Calu3 (cell line): Measurements from ENCODE around the gene CPSF4L. TPM values are rescaled to one million over a fixed set of nuclear protein-coding genes. Genes with fewer than 3 reads are reported as not detected.

Experiments used
- BruUV-seq: library from RNA; stranded (reverse); fragments of 400-500 nt; replicated peaks from 2 replicates; lab custom pipeline; 2021; lab: Mats Ljungman, UMichigan
- CTCF ChIA-PET: fragments of 300-600 bp; sonication (Branson Sonifier 250); formaldehyde crosslinking; loops from one replicate; lab custom pipeline; 2022; ENCODE audit warnings: antibody characterized with exemption; lab: Charles Lee
- DNase-seq: peaks from one replicate; pipeline ENCODE4 v3.0.0; 2022
- H3K27ac Mint-ChIP-seq: one replicate; pipeline ENCODE4 v1.8.0; 2022; ENCODE audit warnings: mixed read lengths; ENCODE audit not compliant: unreplicated experiment
- H3K27me3 Mint-ChIP-seq: one replicate; pipeline ENCODE4 v1.8.0; 2022; ENCODE audit warnings: mixed read lengths; ENCODE audit not compliant: unreplicated experiment
- H3K36me3 Mint-ChIP-seq: one replicate; pipeline ENCODE4 v1.8.0; 2022; ENCODE audit warnings: mild to moderate bottlenecking, moderate library complexity, mixed read lengths; ENCODE audit not compliant: insufficient read depth, unreplicated experiment
- H3K4me1 Mint-ChIP-seq: one replicate; pipeline ENCODE4 v1.8.0; 2022; ENCODE audit warnings: mild to moderate bottlenecking, low read depth, mixed read lengths; ENCODE audit not compliant: unreplicated experiment
- H3K4me3 Mint-ChIP-seq: one replicate; pipeline ENCODE4 v1.8.0; 2022; ENCODE audit warnings: mild to moderate bottlenecking, low read depth, moderate library complexity, mixed read lengths; ENCODE audit not compliant: unreplicated experiment
- H3K9me3 Mint-ChIP-seq: one replicate; pipeline ENCODE4 v1.8.0; 2022; ENCODE audit warnings: low read depth, mixed read lengths; ENCODE audit not compliant: unreplicated experiment
- intact Hi-C: fragments of 100-400 bp; cut with micrococcal nuclease; formaldehyde crosslinking; loops from one replicate; pipeline ENCODE4 v1.10.0; 2022; ENCODE audit not compliant: unreplicated experiment
- total RNA-seq: library from RNA; stranded (reverse); gene quantifications from 2 replicates; pipeline ENCODE4 v1.2.3, GENCODE V29; 2022
- TF ChIP-seq, protein P1 (sequence below): fragments of 200-600 bp; IDR thresholded peaks from one replicate; pipeline ENCODE4 v1.8.0; 2022; ENCODE audit warnings: antibody characterized with exemption; ENCODE audit not compliant: unreplicated experiment

Gene CPSF4L
- total RNA-seq, 1 experiment from 2014 or later: not detected

DNA sequence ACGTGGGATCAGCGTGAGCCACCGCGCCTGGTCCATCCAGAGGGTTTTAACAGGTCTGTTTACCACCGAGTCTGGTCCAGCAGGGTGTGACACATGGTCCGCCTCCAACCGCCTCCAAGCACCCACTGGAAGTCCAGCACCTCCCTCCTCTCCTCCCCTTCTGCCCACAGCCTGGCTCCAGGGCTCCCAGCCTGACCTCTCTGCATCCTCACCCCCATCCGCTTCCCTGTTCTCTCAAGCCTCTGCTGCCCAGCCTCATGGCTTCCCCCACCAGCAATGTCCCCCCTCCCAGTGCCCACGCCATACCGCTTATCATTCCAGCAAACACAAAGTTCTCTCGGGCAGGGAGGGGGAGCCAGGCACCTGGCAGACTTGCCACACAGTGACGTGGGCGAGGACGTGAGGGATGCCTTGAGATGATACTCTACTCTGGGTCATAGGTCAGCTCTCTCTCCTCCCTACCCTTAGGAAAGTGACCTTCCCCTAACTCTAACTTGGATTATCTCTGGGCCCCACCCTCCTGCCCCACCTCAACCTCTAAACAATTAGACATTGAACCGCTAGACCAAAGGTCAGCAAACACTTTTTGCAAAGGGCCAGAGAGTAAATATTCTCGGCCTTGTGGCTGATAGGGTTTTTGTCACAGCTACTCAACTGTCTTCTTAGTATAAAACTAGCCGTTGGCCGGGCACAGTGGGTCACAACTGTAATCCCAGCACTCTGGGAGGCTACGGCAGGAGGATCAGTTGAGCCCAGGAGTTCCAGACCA is 27.0 kb upstream of the CPSF4L start:
- peak overlapping the region; percentile 30 for H3K4me3 Mint-ChIP-seq
- TF ChIP-seq, protein P1, sequence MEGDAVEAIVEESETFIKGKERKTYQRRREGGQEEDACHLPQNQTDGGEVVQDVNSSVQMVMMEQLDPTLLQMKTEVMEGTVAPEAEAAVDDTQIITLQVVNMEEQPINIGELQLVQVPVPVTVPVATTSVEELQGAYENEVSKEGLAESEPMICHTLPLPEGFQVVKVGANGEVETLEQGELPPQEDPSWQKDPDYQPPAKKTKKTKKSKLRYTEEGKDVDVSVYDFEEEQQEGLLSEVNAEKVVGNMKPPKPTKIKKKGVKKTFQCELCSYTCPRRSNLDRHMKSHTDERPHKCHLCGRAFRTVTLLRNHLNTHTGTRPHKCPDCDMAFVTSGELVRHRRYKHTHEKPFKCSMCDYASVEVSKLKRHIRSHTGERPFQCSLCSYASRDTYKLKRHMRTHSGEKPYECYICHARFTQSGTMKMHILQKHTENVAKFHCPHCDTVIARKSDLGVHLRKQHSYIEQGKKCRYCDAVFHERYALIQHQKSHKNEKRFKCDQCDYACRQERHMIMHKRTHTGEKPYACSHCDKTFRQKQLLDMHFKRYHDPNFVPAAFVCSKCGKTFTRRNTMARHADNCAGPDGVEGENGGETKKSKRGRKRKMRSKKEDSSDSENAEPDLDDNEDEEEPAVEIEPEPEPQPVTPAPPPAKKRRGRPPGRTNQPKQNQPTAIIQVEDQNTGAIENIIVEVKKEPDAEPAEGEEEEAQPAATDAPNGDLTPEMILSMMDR: no peak
- CTCF ChIA-PET: interaction anchor here (0.5 to 0.6 kb wide), 2 partner anchors 13 to 100 kb away, joined by 4 to 13 read pairs; no protein-coding TSS in a partner anchor
- DNase-seq: peak; percentile 52
- peak overlapping the region; percentile 67 for H3K27ac Mint-ChIP-seq
- no peaks in the 10 kb centered on the region for H3K27me3 Mint-ChIP-seq
- H3K9me3 Mint-ChIP-seq: no peaks in the 10 kb centered on the region
- peaks cover 77% of the 10 kb centered on the region for H3K4me1 Mint-ChIP-seq
- peaks cover 61% of the 10 kb centered on the region for H3K36me3 Mint-ChIP-seq
- intact Hi-C loops: no loop called here
- no TSS peak for BruUV-seq

DNA sequence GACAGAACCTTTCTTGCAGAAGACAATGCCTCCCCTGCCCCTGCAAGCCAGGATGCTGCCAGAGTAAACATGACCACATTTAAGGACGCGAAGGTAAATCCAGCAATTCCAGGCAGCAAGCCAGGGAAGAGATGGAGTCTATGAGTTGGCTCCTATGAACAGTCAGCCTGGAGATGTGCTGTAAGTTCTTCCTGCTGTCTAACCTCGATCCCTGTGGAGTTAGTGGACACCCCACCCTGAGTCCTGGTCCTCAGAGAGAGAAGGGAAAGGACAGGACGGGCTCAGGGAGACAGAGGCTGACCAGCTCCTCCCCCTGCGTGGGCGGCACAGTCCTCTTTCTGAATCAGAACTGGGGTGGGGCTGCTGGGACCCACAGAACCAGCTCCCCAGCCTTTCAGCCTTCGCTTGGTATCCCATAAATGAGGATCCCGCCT is 25.2 kb upstream of the CPSF4L start:
- intact Hi-C loops: no loop called here
- Mint-ChIP-seq H3K27me3 (no peaks in the 10 kb centered on the region), H3K9me3 (no peaks in the 10 kb centered on the region), H3K27ac (peak overlapping the region; percentile 45), H3K4me3 (no peak overlapping the region), H3K4me1 (peaks cover 58% of the 10 kb centered on the region), H3K36me3 (peaks cover 59% of the 10 kb centered on the region)
- BruUV-seq: no TSS peak
- CTCF ChIA-PET: no interaction called here
- TF ChIP-seq, protein P1: no peak
- DNase-seq: no peak

DNA sequence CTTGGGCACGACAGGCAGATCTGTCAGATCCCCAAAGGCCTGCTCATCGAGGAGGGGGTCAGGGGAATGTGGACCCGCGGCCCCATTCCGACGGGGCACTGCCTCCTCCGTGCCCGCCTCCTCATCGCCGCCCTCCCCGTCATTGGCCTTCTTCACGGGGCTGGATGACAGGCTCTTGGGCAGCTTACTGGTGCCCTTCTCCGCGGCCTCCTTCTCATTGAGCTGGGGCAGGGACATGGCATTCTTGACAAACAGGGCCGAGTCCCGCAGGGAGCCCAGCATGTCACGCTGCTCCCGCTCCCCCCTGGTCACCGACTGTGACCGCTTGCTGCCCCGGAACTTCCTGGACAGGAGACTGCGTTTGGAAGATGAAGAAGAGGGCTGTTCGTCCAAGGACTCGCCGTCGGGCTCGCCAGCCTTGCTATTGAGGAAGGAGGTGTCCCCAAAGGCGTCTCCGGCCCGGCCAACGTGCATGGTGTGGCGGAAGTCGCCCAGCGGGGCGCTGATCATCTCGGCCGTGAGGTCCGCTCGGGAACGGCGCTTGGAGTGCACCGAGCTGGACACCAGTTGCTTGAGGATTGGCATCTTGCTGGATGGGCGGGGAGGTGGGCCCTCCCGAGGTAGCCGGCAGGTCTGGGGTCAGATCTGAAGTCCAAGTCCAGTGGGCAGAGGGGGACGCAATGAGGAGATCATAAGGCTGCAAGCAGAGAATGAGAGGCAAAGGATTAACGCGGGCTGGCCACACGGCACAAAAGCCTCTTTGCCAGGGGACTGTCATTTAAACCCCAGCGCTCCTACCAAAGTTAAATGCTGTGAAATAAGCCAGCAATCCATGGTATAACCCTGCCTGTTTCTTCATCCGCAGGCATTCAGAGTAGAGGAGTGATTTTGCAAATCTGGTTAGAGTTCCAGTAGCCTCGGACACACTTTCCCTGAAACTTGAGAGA is 24.5 kb upstream of the CPSF4L start:
- no peaks in the 10 kb centered on the region for H3K27me3 Mint-ChIP-seq
- peaks cover 52% of the 10 kb centered on the region for H3K36me3 Mint-ChIP-seq
- intact Hi-C loops: no loop called here
- peaks cover 51% of the 10 kb centered on the region for H3K4me1 Mint-ChIP-seq
- H3K9me3 Mint-ChIP-seq: no peaks in the 10 kb centered on the region
- peak overlapping the region; percentile 45 for H3K27ac Mint-ChIP-seq
- H3K4me3 Mint-ChIP-seq: no peak overlapping the region
- TF ChIP-seq, protein P1: no peak
- BruUV-seq: no TSS peak
- no peak for DNase-seq
- CTCF ChIA-PET: no interaction called here

DNA sequence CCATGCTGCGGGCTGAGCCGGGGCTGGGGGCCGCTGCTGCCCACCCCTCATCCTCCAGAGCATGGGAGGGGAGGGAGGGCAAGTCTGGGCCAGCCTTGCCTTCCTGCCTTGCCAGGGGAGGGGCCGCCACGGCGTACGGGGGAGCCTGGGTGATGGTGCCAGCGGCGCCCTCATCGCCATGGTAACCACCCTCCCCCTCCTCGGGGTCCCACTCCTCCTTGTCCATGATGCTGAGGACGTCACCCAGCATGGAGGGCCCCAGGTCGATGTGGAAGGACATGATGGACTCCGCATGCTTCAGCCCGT is 23.9 kb upstream of the CPSF4L start:
- peaks cover 45% of the 10 kb centered on the region for H3K4me1 Mint-ChIP-seq
- intact Hi-C loops: no loop called here
- DNase-seq: no peak
- no peaks in the 10 kb centered on the region for H3K27me3 Mint-ChIP-seq
- H3K4me3 Mint-ChIP-seq: no peak overlapping the region
- TF ChIP-seq, protein P1: no peak
- H3K27ac Mint-ChIP-seq: no peak overlapping the region
- H3K36me3 Mint-ChIP-seq: peaks cover 49% of the 10 kb centered on the region
- no peaks in the 10 kb centered on the region for H3K9me3 Mint-ChIP-seq
- CTCF ChIA-PET: interaction anchor here (0.6 kb wide), 1 partner anchor 12 kb away, joined by 4 read pairs; no protein-coding TSS in a partner anchor
- no TSS peak for BruUV-seq
